Measurements from ENCODE around the gene PEX5L.

Gene PEX5L

GRCh38 chr3:179769411-179770247 is 267.1 kb downstream of the PEX5L start:
- H3K27ac ChIP-seq, result no peak overlapping the region
- no peak for TF ChIP-seq CTCF (IDR thresholded peaks at IDR 0.05)
- TF ChIP-seq ZFX (IDR thresholded peaks at IDR 0.05; ENCODE audit: borderline replicate concordance), result no peak

GRCh38 chr3:179768080-179768479 is 268.7 kb downstream of the PEX5L start:
- H3K27ac ChIP-seq, result no peak overlapping the region
- TF ChIP-seq ZFX (IDR thresholded peaks at IDR 0.05; ENCODE audit: borderline replicate concordance) (no peak), CTCF (IDR thresholded peaks at IDR 0.05) (peak; percentile 71)

GRCh38 chr3:179766416-179767133 is 270.2 kb downstream of the PEX5L start:
- no peak overlapping the region for H3K27ac ChIP-seq
- TF ChIP-seq ZFX (IDR thresholded peaks at IDR 0.05; ENCODE audit: borderline replicate concordance), result no peak
- TF ChIP-seq CTCF (IDR thresholded peaks at IDR 0.05), result no peak

GRCh38 chr3:179765396-179765795 is 271.3 kb downstream of the PEX5L start:
- no peak overlapping the region for H3K27ac ChIP-seq
- TF ChIP-seq CTCF (IDR thresholded peaks at IDR 0.05) (no peak), ZFX (IDR thresholded peaks at IDR 0.05; ENCODE audit: borderline replicate concordance) (no peak)

GRCh38 chr3:179760944-179761343 is 275.8 kb downstream of the PEX5L start:
- no peak overlapping the region for H3K27ac ChIP-seq
- no peak for TF ChIP-seq CTCF (IDR thresholded peaks at IDR 0.05)
- TF ChIP-seq ZFX (IDR thresholded peaks at IDR 0.05; ENCODE audit: borderline replicate concordance), result no peak

- TF ChIP-seq CTCF (IDR thresholded peaks at IDR 0.05), result peak; percentile 76
- no peak for TF ChIP-seq ZFX (IDR thresholded peaks at IDR 0.05; ENCODE audit: borderline replicate concordance)
- H3K27ac ChIP-seq, result no peak overlapping the region
Observed at GRCh38 chr3:179750720-179751328, 285.9 kb downstream of the PEX5L start.

All from 22Rv1 (cell line).